MM.1S (cell line): ENCODE results near the gene RRP12.

Source experiments
- EZH2phosphoT487 ChIP-seq: fragments of 300-600 bp; sonication (generic); IDR thresholded peaks from 2 replicates; pipeline ENCODE4 v1.6.1; 2018; ENCODE audit warnings: antibody characterized with exemption, low read length
- TF ChIP-seq, protein P1 (sequence below): fragments of 300-600 bp; sonication (generic); IDR thresholded peaks from 2 replicates; pipeline ENCODE4 v1.5.1; 2016; ENCODE audit warnings: antibody characterized with exemption, low read length, mixed read lengths

DNA sequence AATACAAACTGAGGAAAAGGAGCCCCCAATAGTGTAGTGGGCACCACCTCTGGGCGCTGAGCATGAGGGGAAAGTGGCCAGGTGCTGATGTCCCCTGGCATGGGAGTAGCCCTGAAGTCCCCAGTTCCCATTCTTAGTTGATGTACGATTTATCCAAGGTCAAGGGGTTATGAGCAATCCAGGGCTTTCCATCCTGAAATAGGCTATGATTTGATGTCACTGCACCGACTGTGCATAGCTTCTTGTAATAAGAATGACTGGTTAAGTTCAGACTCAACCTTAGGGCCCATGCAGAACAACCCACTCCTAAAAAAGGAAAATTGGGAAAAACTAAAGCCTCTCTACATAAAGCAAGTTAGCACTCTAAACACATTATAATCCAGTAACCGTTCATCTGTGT lies 77.6 kb downstream of the RRP12 start:
- TF ChIP-seq, protein P1, sequence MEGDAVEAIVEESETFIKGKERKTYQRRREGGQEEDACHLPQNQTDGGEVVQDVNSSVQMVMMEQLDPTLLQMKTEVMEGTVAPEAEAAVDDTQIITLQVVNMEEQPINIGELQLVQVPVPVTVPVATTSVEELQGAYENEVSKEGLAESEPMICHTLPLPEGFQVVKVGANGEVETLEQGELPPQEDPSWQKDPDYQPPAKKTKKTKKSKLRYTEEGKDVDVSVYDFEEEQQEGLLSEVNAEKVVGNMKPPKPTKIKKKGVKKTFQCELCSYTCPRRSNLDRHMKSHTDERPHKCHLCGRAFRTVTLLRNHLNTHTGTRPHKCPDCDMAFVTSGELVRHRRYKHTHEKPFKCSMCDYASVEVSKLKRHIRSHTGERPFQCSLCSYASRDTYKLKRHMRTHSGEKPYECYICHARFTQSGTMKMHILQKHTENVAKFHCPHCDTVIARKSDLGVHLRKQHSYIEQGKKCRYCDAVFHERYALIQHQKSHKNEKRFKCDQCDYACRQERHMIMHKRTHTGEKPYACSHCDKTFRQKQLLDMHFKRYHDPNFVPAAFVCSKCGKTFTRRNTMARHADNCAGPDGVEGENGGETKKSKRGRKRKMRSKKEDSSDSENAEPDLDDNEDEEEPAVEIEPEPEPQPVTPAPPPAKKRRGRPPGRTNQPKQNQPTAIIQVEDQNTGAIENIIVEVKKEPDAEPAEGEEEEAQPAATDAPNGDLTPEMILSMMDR: no peak
- no peak for TF ChIP-seq EZH2phosphoT487
